ENCODE results near the gene COQ10A.

The COQ10A gene

DNA sequence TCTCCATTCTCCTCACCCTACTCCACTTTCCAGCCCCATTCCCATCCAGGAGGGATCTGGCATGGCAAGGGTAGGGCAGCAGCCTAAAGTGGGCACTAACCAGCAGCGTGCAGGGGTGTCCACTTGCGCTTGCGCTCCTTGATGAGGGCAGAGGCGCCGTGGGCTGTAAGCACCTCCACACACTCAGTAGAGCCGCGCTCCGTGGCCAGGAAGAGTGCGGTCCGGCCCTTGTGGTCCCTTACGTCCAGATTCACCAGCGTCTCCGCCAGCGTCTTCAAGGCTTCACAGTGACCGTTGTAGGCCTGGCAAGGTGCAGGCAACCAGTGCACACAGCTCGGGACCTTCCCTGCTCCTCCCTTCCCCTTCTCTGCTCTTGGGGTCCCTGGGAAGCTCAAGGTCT, 18.8 kb upstream of the COQ10A start:
- TF ChIP-seq, protein P1, sequence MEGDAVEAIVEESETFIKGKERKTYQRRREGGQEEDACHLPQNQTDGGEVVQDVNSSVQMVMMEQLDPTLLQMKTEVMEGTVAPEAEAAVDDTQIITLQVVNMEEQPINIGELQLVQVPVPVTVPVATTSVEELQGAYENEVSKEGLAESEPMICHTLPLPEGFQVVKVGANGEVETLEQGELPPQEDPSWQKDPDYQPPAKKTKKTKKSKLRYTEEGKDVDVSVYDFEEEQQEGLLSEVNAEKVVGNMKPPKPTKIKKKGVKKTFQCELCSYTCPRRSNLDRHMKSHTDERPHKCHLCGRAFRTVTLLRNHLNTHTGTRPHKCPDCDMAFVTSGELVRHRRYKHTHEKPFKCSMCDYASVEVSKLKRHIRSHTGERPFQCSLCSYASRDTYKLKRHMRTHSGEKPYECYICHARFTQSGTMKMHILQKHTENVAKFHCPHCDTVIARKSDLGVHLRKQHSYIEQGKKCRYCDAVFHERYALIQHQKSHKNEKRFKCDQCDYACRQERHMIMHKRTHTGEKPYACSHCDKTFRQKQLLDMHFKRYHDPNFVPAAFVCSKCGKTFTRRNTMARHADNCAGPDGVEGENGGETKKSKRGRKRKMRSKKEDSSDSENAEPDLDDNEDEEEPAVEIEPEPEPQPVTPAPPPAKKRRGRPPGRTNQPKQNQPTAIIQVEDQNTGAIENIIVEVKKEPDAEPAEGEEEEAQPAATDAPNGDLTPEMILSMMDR (IDR thresholded peaks at IDR 0.05) = no peak

DNA sequence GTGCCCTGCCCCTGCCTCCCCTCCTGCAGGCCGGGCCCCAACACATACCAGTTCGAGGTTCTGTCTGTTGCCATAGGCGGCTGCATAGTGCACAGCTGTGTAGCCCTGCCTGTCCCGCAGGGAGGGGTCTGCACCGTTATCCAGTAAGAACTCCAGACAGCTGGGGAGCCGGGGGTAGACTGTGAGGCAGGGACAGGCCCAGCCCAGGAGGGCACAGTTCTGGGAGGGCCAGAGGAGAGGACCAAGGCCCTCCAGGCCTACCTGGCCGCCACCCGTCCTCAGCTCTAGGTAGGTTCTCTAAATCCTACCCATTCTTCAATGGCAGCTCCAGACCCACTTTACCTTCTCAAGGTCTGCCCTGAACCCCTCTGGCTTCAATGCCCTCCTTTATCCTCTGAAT, 18.0 kb upstream of the COQ10A start:
- TF ChIP-seq, protein P1 (IDR thresholded peaks at IDR 0.05) = no peak

DNA sequence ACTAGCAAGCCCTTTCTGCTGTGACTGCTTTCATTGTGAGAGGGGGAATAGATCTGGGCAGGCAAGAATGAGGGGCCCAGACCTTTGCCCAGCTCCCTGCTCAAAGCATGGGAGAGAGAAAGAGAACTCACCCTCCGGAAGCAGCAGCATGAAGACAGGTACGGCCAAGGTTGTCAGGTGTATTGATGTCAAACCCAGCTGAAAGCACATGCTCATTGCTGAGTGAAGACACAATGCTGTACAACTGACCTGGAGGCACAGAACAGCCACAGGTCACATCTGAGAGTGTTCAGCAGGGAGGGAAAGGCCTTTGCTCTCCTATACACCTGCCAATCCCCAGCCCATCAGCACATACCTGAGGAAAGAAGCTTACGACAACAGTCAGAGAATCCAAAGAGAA, 14.1 kb upstream of the COQ10A start:
- TF ChIP-seq, protein P1 (IDR thresholded peaks at IDR 0.05) = no peak

DNA sequence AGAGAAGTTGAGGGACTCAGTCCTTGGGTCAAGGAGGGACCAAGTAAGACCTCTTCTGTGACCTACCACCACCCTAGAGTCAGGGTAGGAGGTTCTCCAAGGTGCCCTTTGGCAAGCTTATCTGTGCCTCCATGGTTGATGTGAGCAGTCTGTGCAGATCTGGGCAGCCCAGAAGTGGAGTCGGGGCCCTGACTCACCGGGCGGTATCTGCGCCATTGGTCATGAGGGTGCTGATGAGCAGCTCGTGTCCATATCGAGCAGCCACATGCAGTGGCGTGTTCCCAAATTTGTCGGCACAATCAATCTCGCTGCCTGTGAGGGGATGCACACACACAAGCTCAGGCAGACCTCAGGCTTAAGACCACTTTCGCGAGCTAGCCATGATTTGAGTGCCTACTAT, 13.7 kb upstream of the COQ10A start:
- TF ChIP-seq, protein P1 (IDR thresholded peaks at IDR 0.05) = no peak

DNA sequence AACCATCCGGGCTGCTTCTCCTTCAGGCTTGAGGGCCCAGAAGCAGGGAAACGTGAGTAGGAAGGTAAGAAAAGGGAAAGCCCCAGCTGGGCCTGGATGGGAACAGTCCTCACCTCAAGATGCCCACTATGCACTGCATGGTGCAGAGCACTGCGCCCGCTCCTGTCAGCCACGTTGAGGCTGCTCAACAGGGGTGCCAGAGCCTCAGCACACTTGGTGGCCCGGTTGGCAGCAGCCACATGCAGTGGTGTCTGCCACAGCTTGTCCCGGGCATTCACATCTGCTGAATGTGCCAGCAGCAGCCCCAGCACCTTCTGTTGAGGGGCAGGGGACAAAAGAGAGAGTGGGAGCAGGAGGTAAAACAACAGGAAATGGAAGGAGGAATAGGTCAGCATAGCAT, 11.1 kb upstream of the COQ10A start:
- TF ChIP-seq, protein P1 (IDR thresholded peaks at IDR 0.05) = no peak

DNA sequence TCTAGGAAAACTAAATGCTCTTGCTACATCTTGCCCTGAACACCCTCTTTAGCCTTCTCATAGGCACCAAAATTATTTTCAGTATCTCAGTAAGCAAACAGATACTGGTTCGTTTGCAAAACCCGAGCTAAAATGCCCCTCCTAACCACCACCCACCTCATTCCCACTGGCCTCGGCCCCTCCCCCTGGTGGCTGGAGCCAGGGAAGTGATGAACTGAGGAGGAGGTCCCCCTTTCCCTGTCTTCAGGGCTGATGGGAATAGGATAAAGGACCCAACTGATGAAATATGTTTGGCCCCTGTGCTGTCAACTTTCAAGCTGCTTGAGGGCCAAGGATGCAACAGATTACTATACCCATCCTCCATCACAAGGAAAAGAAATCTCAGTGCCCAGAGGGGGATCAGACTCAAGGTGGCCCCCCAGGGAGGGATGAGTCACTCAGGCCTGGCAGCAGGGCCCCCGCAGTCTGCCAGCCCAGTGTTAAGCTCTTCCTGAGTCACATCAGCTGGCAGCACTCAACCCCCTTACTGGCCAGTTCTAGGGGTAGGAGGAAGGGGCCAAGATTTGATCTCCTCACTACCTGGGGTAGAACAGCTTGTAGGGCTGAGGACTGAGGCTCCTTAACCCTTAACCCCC, 10.3 kb upstream of the COQ10A start:
- TF ChIP-seq, protein P1 (IDR thresholded peaks at IDR 0.05) = no peak

DNA sequence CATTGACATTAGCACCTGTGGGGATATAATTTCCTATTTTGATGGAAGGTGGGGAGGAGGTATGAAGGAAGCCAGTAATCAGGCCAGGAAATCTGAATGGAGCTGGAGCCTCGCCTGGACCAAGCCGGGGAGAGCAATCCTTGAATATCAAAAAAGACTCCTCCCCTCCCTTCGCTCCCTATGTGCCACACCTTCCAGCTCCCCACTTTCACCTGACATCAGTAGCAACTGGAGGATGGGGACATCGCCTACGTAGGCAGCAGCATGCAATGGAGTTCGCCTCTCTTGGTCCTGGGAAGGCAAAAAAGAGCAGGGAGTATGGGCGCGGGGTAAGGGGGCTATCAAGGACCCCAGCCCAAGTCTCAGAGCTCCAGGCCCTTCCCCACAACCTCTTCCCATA, 9.7 kb upstream of the COQ10A start:
- TF ChIP-seq, protein P1 (IDR thresholded peaks at IDR 0.05) = no peak
